Tibial nerve (tissue), 4 donors: ENCODE data around the gene RNF130.

ENCODE experiments used
- EP300 ChIP-seq, 2 donors: sonication (generic); formaldehyde crosslinking; IDR thresholded peaks; one replicate each; pipeline ENCODE4 v1.6.1; 2017; ENCODE audit warnings: antibody characterized with exemption in 2 of 2, mild to moderate bottlenecking in 1 of 2
- TF ChIP-seq, protein P1 (sequence below), 5 experiments: fragments of 200-600 bp in 3 of 5; fragments of 450-650 bp in 2 of 5; sonication (generic) in 3 of 5; IDR thresholded peaks; one replicate each; pipeline ENCODE4 v1.5.1; 2016 to 2019; ENCODE audit warnings: antibody characterized with exemption in 5 of 5, mild to moderate bottlenecking in 3 of 5, moderate library complexity in 2 of 5

DNA sequence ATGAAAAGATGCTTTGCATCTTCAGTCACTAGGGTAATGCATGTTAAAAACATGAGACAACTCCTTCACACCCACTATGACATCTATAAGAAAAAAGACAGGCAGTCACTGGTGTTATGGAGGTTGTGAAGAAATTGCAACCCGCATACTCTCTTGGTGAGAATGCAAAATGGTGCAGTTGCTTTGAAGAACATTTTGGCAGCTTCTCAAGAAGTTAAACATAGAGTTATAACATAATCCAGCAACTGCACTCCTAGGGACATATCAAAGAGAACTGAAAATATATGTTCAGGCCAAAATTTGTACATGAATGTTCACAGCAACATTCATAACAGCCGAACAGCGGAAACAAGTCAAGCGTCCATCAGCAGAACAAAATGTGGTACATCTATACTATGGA is 117.6 kb downstream of the RNF130 start:
- TF ChIP-seq EP300 (IDR thresholded peaks at IDR 0.05) = no peak
- TF ChIP-seq, protein P1, sequence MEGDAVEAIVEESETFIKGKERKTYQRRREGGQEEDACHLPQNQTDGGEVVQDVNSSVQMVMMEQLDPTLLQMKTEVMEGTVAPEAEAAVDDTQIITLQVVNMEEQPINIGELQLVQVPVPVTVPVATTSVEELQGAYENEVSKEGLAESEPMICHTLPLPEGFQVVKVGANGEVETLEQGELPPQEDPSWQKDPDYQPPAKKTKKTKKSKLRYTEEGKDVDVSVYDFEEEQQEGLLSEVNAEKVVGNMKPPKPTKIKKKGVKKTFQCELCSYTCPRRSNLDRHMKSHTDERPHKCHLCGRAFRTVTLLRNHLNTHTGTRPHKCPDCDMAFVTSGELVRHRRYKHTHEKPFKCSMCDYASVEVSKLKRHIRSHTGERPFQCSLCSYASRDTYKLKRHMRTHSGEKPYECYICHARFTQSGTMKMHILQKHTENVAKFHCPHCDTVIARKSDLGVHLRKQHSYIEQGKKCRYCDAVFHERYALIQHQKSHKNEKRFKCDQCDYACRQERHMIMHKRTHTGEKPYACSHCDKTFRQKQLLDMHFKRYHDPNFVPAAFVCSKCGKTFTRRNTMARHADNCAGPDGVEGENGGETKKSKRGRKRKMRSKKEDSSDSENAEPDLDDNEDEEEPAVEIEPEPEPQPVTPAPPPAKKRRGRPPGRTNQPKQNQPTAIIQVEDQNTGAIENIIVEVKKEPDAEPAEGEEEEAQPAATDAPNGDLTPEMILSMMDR (IDR thresholded peaks at IDR 0.05) = no peak
